ENCODE measurements around the gene OR9Q1.
"Not testable (repeated sequence)": the region's sequence is repeated elsewhere in the genome, so short reads cannot be mapped to it uniquely, and the experiment has no call there.

OR9Q1 gene

GRCh38 chr11:58023435-58023931 lies at the start of gene OR9Q1:
OR9Q1 (plus strand) TSS chr11:58023881; CDS start chr11:58179445, 155,564 bp downstream.
- no peak for DNase-seq (ENCODE audit: low spot score)

DNA sequence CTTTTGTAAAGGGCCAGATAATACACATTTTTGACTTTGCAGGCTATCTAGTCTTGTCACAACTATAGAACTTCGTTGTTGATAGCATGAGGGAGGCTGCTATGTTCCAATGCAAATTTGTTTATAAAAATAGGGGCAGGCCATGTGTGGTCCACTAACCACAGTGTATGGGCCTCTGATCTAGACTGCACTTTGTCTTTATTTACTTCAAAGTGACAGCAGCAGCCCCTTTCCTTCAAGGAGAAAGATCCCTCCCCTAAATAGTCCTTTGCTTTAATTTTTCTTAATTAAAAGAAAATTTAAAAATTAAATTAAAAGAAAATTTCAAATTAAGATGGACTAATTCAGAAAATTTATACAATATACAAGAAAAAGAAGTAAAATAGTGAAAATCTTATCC lies 49.5 kb upstream of the OR9Q1 start:
- no peak for DNase-seq (ENCODE audit: low spot score)

- peak; percentile 33 for DNase-seq (ENCODE audit: low spot score)
Observed at GRCh38 chr11:57974848-57975601, 48.7 kb upstream of the OR9Q1 start.

DNA sequence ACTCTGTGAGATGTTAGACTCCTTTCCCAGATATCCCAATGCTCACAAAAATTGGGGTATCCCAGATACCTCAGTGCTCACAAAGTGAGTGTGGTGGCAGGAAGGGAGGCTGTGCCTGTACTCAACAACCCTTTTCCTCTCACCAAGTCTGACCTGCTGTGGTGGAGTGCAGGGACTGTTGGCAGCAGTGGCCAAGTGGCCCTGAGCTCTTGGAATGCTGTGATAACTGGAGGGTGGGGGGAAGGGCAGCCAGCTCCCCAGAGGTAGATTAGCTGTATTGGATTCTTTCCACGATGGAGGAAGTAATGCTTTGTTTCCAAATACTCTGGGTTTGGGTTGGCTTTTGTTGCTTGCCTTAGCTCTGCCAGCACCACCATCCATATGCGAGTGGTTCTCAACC lies 46.0 kb upstream of the OR9Q1 start:
- no peak for DNase-seq (ENCODE audit: low spot score)

- peak; percentile 7 for DNase-seq (ENCODE audit: low spot score)
Observed at GRCh38 chr11:57978686-57979531, 44.8 kb upstream of the OR9Q1 start.

DNA sequence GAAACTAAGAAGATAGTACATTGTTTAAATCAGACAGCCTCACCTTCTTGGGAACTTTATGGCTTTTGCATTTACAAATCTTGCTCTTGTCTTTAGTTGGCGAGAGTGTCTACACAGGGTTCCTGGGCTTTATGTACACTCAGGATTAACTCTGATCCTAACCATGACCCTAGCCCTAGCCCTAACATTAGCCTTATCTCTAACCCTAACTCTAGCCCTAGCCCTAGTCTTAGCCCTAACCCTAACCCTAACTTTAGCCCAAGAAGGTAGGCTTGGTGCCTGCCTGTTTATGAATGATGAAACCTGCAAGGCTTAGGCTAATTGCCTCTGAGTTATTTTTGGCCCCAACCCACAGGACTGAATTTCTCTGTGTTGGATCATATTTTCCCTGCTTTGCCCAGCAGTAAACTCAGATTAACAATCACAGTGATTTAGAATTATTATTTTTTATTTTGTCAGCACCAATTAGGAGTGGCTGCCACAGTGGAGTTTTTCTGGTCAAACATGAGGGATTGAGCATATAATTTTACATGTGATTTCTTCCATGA lies 44.1 kb upstream of the OR9Q1 start:
- DNase-seq (ENCODE audit: low spot score), result no peak

GRCh38 chr11:57980201-57980600 lies 43.5 kb upstream of the OR9Q1 start:
- DNase-seq (ENCODE audit: low spot score), result no peak

DNA sequence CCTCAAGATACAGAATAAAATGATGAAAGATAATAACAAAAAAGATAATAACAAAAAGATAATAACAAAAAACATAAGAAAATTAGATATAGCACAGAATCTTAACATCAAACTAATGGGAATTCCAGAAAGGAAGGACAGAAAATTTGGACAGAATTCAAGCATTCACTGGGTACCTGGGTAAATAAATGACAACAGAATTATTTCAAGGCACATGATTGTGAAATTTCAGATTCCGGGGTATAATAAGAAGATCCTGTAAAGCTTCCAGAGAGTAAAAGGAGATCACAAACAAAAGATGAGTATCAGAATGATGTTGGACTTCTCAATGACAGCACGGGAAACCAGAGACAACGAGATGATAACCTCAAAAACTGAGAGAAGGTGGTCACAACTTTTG lies 42.1 kb upstream of the OR9Q1 start:
- no peak for DNase-seq (ENCODE audit: low spot score)

DNA sequence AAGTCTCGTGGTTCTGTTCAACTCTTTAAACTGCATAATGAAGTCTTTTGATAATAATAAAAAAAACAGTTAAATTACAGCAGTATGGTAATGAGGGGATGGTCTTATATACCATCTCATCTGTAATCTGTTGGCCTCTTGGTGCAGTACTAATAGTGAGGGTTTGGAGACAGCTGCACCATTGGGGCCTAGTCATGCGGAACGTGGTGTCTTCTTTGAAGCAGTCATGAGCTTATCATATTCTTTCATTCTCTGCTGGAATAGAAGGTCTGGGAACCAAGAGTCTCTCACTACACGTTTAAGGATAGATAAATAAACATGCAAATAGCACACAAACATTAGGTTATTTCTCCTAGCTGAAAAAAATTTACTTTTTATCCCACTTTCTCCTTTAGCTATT lies 40.9 kb upstream of the OR9Q1 start:
- DNase-seq (ENCODE audit: low spot score), result no peak

DNA sequence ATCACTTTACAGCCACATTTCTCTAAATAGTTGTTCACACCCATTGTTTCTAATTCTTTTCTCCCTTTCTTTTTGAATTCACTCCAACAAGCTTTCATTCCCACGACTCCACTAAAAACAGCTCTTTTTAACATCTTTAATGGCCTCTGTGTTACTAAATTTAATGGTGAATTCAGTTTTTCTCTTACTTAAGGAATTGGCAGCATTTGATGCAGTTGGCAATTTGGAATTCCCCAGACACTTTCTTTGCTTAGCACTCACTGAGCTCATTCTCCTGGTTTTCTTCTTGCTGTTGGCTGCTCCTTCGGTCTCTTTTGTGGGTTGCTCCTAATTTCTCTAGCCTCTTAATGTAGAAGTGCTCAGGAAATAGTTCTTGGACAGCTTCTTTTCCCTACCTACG lies 40.5 kb upstream of the OR9Q1 start:
- DNase-seq (ENCODE audit: low spot score), result no peak

DNA sequence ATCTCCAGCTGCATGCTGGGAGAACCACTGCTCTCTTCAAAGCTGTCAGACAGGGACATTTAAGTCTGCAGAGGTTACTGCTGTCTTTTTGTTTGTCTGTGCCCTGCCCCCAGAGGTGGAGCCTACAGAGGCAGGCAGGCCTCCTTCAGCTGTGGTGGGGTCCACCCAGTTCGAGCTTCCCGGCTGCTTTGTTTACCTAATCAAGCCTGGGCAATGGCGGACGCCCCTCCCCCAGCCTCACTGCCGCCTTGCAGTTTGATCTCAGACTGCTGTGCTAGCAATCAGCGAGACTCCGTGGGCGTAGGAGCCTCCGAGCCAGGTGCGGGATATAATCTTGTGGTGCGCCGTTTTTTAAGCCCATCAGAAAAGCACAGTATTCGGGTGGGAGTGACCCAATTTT lies 24.2 kb upstream of the OR9Q1 start:
- DNase-seq (ENCODE audit: low spot score), result not testable (repeated sequence)

GRCh38 chr11:58000021-58000420 lies 23.7 kb upstream of the OR9Q1 start:
- not testable (repeated sequence) for DNase-seq (ENCODE audit: low spot score)

DNA sequence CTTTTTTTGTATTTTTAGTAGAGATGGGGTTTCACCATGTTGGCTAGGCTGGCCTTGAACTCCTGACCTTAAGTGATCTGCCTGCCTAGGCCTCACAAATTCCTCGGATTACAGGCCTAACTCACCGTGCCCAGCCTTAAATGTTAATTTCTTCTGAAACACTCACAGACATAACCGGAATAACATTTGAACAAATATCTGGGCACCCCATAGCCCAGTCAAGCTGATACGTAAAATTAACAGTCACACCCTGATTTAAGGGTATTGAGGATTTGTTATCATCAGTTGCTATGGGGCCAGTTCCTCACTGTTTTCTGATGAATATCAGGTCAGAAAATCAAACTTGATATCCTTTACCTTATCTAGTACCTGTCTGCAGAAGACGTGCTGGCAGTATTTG lies 23.0 kb upstream of the OR9Q1 start:
- DNase-seq (ENCODE audit: low spot score), result no peak

DNA sequence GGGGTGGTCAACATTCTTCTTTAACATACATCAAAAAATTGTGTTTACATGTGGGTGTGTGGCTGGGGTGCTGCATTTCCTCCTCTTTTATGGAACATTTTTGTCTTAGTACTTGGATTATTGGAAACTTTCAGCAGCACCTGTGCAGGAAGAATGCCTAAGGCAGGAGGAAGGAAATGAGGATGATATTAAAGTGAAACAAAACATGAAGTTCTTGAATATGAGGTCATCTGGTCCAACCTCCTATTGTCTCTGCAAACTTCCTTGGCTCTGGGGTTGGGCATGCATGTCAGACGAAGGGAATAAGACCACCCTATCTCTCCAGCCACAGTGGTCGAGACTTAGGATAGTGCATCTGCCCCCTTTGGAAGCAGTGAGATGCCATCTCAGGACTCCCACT lies 20.6 kb upstream of the OR9Q1 start:
- DNase-seq (ENCODE audit: low spot score), result no peak

GRCh38 chr11:58003591-58003990 lies 20.1 kb upstream of the OR9Q1 start:
- no peak for DNase-seq (ENCODE audit: low spot score)

- DNase-seq (ENCODE audit: low spot score), result no peak
Observed at GRCh38 chr11:58004664-58005063, 19.0 kb upstream of the OR9Q1 start.

- DNase-seq (ENCODE audit: low spot score), result peak; percentile 69
Observed at GRCh38 chr11:58006940-58007339, 16.7 kb upstream of the OR9Q1 start.

DNA sequence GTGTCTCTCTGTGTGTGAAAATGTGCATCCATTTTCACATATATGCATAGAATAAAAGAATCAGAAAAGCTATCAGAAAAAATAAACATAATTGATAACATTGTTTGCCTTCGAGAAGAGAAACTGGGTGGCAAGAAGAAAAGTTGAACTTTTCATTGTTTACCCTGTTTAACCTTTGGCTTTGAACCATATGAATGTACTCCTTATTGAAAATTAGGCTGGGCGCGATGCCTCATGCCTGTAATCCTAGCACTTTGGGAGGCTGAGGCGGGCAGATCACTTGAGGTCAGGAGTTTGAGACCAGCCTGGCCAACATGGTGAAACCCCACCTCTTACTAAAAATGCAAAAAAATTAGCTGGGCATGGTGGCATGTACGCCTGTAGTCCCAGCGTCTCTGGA lies 11.9 kb upstream of the OR9Q1 start:
- no peak for DNase-seq (ENCODE audit: low spot score)

- DNase-seq (ENCODE audit: low spot score), result peak; percentile 55
Observed at GRCh38 chr11:58024601-58025091, 965 bp downstream of the OR9Q1 start.

- DNase-seq (ENCODE audit: low spot score), result peak; percentile 39
Observed at GRCh38 chr11:58027341-58027740, 3.7 kb downstream of the OR9Q1 start.

GRCh38 chr11:58028687-58029411 lies 5.2 kb downstream of the OR9Q1 start:
- DNase-seq (ENCODE audit: low spot score), result peak; percentile 48

DNA sequence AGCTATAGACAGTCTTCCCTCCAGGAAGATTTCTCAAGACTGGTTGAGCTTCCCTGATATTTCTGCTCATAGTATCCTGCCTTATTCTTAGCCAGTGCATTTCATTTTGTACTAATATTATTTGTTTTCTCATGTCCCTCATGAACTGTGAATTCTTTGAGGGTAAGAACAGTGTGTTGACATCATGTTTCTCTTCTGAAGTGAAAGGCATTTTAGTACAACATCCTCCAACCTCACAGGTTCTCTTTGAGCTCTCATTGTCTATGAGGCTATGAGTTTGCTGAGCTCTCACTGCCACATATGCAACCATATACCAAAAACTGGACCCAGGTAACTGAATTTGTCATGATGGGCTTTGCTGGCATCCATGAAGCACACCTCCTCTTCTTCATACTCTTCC lies 7.0 kb downstream of the OR9Q1 start, which contains the start of gene OR6Q1:
Gene OR6Q1 (plus strand): TSS at position 301 of the 400 bp plus-strand sequence. CDS start 0 bp downstream, at position 301.
- no peak for DNase-seq (ENCODE audit: low spot score)

All from AG08396 (cell line).